Tibial nerve (tissue), 4 donors: ENCODE measurements around the gene TCAP. TPM values are rescaled to one million over a fixed set of nuclear protein-coding genes. Genes with fewer than 3 reads are reported as not detected.
A peak's percentile ranks its signal among the peaks of the same experiment; 100 is the strongest.

ENCODE experiments used
- DNase-seq, 2 donors: peaks; one replicate each; pipeline ENCODE4 v3.0.0-alpha.2; 2019; ENCODE audit warnings: low spot score in 2 of 2
- H3K27ac ChIP-seq, 4 donors: fragments of 200-600 bp; sonication (generic) in 3 of 4; one replicate each; pipeline ENCODE4 v1.5.1; 2017 to 2019; ENCODE audit warnings: mild to moderate bottlenecking in 1 of 4
- H3K27me3 ChIP-seq, 2 donors: fragments of 200-600 bp; sonication (generic) in 1 of 2; one replicate each; pipeline versions ENCODE4 v1.5.1 to v1.6.0; 2017 to 2019
- H3K36me3 ChIP-seq, 3 donors: fragments of 200-600 bp; sonication (generic); one replicate each; pipeline ENCODE4 v1.5.1; 2018 to 2019
- H3K4me1 ChIP-seq, 4 donors: fragments of 200-600 bp; sonication (generic) in 3 of 4; one replicate each; pipeline ENCODE4 v1.5.1; 2017 to 2019
- H3K4me3 ChIP-seq, 4 donors: fragments of 200-600 bp; sonication (generic) in 3 of 4; one replicate each; pipeline ENCODE4 v1.5.1; 2017 to 2019; ENCODE audit warnings: mild to moderate bottlenecking in 1 of 4, moderate library complexity in 1 of 4
- H3K9me3 ChIP-seq, 4 donors: fragments of 200-600 bp; sonication (generic) in 3 of 4; one replicate each; pipeline ENCODE4 v1.5.1; 2017 to 2019
- EP300 ChIP-seq, 2 donors: sonication (generic); formaldehyde crosslinking; IDR thresholded peaks; one replicate each; pipeline ENCODE4 v1.6.1; 2017; ENCODE audit warnings: antibody characterized with exemption in 2 of 2, mild to moderate bottlenecking in 1 of 2
- POLR2A ChIP-seq, 2 donors: fragments of 450-650 bp; IDR thresholded peaks; one replicate each; pipeline ENCODE4 v1.6.1; 2017; ENCODE audit warnings: antibody characterized with exemption in 2 of 2, mild to moderate bottlenecking in 2 of 2, moderate library complexity in 2 of 2
- WGBS, 2 donors: methylation state at CpG; one replicate each; pipeline ENCODE4 v1.1.5; 2018; 5-methylcytosine and 5-hydroxymethylcytosine counted together
- total RNA-seq, 4 donors: library from RNA; depleted of rRNA; stranded (reverse); fragments of >200 nt; gene quantifications; one replicate each; pipeline ENCODE4 v1.1.0, GENCODE V29; 2016
- TF ChIP-seq, protein P1 (sequence below), 5 experiments: fragments of 200-600 bp in 3 of 5; fragments of 450-650 bp in 2 of 5; sonication (generic) in 3 of 5; IDR thresholded peaks; one replicate each; pipeline ENCODE4 v1.5.1; 2016 to 2019; ENCODE audit warnings: antibody characterized with exemption in 5 of 5, mild to moderate bottlenecking in 3 of 5, moderate library complexity in 2 of 5

Gene TCAP
- total RNA-seq, 4 donors from 2014 or later, result 0.30 to 5.5 (median 0.61) TPM

DNA sequence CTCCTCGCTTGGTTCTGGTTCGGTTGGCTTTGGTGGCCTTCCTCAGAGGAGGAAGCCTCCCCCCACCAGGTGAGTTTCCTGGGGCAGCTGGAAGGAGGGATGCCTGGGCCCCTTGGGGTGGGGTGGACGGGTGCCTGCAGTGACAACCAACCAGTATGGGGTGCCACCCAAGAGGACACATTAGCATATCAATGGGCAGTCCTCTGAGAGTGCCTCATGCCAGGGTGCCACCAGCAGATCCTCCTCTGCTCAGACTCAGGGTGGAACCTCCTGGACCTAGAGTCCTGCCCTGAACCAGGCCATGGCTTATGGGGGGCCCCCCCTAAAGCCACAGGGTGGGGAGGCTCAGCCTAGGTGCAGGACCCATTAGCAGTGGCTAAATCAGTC, 35.7 kb upstream of the TCAP start:
- no peak for TF ChIP-seq EP300 (IDR thresholded peaks at IDR 0.05)
- Histone ChIP-seq H3K4me1 (peaks cover 0 to 60% (median 23%) of the 10 kb centered on the region in 4 donors), H3K36me3 (no peaks in the 10 kb centered on the region), H3K27me3 (peaks cover 7 to 59% of the 10 kb centered on the region in 2 donors), H3K4me3 (no peak overlapping the region), H3K27ac (peak overlapping the region in 1 of 4 donors; percentile 50), H3K9me3 (no peaks in the 10 kb centered on the region)
- DNase-seq, result no peak
- 55 to 61% methylated on average over 3 of the region's 3 CpGs for WGBS, 2 donors

GRCh38 chr17:39629898-39630297, 35.3 kb upstream of the TCAP start:
- TF ChIP-seq EP300 (IDR thresholded peaks at IDR 0.05) (no peak), POLR2A (IDR thresholded peaks at IDR 0.05) (no peak)
- TF ChIP-seq, protein P1, sequence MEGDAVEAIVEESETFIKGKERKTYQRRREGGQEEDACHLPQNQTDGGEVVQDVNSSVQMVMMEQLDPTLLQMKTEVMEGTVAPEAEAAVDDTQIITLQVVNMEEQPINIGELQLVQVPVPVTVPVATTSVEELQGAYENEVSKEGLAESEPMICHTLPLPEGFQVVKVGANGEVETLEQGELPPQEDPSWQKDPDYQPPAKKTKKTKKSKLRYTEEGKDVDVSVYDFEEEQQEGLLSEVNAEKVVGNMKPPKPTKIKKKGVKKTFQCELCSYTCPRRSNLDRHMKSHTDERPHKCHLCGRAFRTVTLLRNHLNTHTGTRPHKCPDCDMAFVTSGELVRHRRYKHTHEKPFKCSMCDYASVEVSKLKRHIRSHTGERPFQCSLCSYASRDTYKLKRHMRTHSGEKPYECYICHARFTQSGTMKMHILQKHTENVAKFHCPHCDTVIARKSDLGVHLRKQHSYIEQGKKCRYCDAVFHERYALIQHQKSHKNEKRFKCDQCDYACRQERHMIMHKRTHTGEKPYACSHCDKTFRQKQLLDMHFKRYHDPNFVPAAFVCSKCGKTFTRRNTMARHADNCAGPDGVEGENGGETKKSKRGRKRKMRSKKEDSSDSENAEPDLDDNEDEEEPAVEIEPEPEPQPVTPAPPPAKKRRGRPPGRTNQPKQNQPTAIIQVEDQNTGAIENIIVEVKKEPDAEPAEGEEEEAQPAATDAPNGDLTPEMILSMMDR (IDR thresholded peaks at IDR 0.05), result no peak
- Histone ChIP-seq H3K4me1 (peaks cover 0 to 62% (median 23%) of the 10 kb centered on the region in 4 donors), H3K27me3 (peaks cover 7 to 56% of the 10 kb centered on the region in 2 donors), H3K27ac (peak overlapping the region in 1 of 4 donors; percentile 50), H3K4me3 (no peak overlapping the region), H3K36me3 (no peaks in the 10 kb centered on the region), H3K9me3 (no peaks in the 10 kb centered on the region)
- WGBS, 2 donors, result 72 to 76% methylated on average over 11 to 12 of the region's 12 CpGs
- no peak for DNase-seq

- Histone ChIP-seq H3K36me3 (no peaks in the 10 kb centered on the region), H3K27me3 (peaks cover 7 to 41% of the 10 kb centered on the region in 2 donors), H3K4me3 (no peak overlapping the region), H3K4me1 (peaks cover 0 to 62% (median 24%) of the 10 kb centered on the region in 4 donors), H3K27ac (peak overlapping the region in 3 of 4 donors; percentile 64 to 88 (median 82)), H3K9me3 (no peaks in the 10 kb centered on the region)
- DNase-seq, result no peak
- TF ChIP-seq, protein P1 (IDR thresholded peaks at IDR 0.05), result no peak
- TF ChIP-seq POLR2A (IDR thresholded peaks at IDR 0.05) (no peak), EP300 (IDR thresholded peaks at IDR 0.05) (no peak)
- 50% methylated on average over 6 of the region's 6 CpGs for WGBS, 2 donors
These were observed 33.7 kb upstream of the TCAP start for GRCh38 chr17:39631403-39631802.

- DNase-seq, result no peak
- Histone ChIP-seq H3K9me3 (no peaks in the 10 kb centered on the region), H3K4me3 (no peak overlapping the region), H3K27me3 (peaks cover 0 to 31% of the 10 kb centered on the region in 2 donors), H3K27ac (peak overlapping the region; percentile 60 to 88 (median 73)), H3K4me1 (peaks cover 0 to 57% (median 19%) of the 10 kb centered on the region in 4 donors), H3K36me3 (no peaks in the 10 kb centered on the region)
- WGBS, 2 donors, result 34 to 42% methylated on average over 13 of the region's 13 CpGs
- TF ChIP-seq, protein P1 (IDR thresholded peaks at IDR 0.05), result peak in 1 of 5 experiments; percentile 9
- no peak for TF ChIP-seq POLR2A (IDR thresholded peaks at IDR 0.05)
- no peak for TF ChIP-seq EP300 (IDR thresholded peaks at IDR 0.05)
These were observed 32.8 kb upstream of the TCAP start for GRCh38 chr17:39632153-39632941.

- WGBS, 2 donors, result 66 to 75% methylated on average over 7 to 8 of the region's 8 CpGs
- peak overlapping the region; percentile 60 to 88 (median 73) for H3K27ac ChIP-seq
- H3K9me3 ChIP-seq, result no peaks in the 10 kb centered on the region
- H3K4me1 ChIP-seq, result peaks cover 0 to 66% (median 28%) of the 10 kb centered on the region in 4 donors
- no peak for TF ChIP-seq EP300 (IDR thresholded peaks at IDR 0.05)
- TF ChIP-seq, protein P1 (IDR thresholded peaks at IDR 0.05), result no peak
- TF ChIP-seq POLR2A (IDR thresholded peaks at IDR 0.05), result no peak
- no peaks in the 10 kb centered on the region for H3K36me3 ChIP-seq
- no peak for DNase-seq
- peaks cover 0 to 18% of the 10 kb centered on the region in 2 donors for H3K27me3 ChIP-seq
- no peak overlapping the region for H3K4me3 ChIP-seq
These were observed 31.5 kb upstream of the TCAP start for GRCh38 chr17:39633570-39634183.
